ENCODE measurements around the gene ANKRD65.
"Not testable (repeated sequence)": the region's sequence is repeated elsewhere in the genome, so short reads cannot be mapped to it uniquely, and the experiment has no call there.

Gene ANKRD65

GRCh38 chr1:1430992-1431844 is 10.1 kb upstream of the ANKRD65 start:
- no peak overlapping the region for H3K4me3 ChIP-seq (ENCODE audit: low read depth, low read length)

DNA sequence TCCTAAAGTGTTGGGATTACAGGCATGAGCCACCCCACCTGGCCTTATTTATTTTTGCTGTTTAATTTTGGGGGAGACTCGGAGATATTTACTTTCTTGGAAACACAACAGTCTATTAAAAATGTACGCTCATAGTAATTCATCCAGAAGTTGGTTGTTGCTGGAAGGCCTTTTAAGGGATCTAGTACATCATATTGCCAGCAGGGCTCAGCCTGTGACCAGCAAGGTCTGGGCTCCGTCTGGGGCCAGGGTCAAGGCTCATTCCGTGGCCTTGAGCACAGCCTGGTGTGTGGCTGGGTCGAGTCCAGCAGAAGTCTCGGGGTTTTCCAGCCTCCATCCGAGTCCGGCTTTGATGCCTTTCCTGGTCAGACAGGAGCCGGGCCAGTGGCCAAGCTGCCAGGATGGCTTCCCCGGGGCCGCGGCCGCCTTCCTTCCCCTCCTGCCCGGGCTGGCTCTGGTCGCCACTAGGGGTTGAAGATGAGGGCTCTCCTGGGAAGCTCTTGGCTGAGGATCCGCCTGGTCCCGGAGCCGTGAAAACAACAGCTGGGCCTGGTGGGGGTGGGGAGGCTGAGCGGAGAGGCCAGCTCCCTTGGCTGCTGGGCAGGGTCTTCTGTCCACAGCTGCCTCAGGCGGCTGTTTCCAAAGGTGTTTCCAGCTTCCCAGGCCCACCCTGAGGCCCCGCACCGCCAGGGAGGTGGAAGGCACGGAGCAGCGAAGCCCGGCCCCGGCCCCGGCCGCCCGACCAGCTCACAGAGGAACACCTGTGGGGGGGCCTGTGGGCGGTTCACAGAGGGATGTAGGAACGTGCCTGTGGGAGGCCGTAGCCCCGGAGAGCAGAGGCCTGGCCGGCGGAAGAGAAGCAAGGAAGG is 9.3 kb upstream of the ANKRD65 start:
- H3K4me3 ChIP-seq (ENCODE audit: low read depth, low read length), result no peak overlapping the region

DNA sequence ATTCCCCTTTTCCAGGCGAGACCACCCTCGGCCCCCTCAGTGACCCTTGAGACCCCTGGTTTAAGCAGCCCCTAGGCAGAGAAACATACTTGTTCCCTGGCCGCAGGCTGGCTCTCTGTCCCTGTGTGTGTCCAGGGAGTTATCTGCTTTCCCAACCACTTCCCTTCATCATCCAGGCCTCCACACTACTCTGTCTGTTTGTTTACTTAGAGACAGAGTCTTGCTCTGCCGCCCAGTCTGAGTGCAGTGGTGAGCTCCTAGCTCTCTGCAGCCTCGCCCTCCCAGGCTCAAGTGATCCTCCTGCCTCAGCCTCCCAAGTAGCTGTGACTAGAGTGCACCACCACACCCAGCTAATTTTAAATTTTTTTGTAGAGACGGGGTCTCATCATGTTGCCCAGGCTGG is 8.6 kb upstream of the ANKRD65 start:
- H3K4me3 ChIP-seq (ENCODE audit: low read depth, low read length), result no peak overlapping the region

- H3K4me3 ChIP-seq (ENCODE audit: low read depth, low read length), result not testable (repeated sequence)
These were observed 7.9 kb upstream of the ANKRD65 start for GRCh38 chr1:1428967-1429366.

DNA sequence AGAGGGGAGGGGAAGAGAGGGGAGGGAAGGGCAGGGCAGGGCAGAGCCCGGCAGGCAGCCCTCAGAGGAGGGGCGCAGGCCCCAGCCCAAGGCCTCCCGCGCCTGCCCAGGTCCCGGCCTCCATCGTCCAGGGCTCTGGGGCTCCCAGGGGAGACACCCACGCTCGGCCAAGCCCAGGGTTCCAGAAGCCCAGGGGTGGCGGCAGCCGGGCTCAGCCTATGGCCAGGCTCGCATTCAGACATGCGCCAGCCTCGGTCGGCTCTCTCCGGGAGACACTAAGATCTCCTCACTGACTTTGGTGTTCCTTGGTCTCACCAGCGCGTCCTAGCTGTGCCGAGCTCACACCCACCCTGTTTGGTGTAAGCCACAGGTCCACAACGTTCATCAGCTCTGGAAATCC is 7.1 kb upstream of the ANKRD65 start:
- H3K4me3 ChIP-seq (ENCODE audit: low read depth, low read length), result no peak overlapping the region

GRCh38 chr1:1427820-1428148 is 6.7 kb upstream of the ANKRD65 start:
- no peak overlapping the region for H3K4me3 ChIP-seq (ENCODE audit: low read depth, low read length)

DNA sequence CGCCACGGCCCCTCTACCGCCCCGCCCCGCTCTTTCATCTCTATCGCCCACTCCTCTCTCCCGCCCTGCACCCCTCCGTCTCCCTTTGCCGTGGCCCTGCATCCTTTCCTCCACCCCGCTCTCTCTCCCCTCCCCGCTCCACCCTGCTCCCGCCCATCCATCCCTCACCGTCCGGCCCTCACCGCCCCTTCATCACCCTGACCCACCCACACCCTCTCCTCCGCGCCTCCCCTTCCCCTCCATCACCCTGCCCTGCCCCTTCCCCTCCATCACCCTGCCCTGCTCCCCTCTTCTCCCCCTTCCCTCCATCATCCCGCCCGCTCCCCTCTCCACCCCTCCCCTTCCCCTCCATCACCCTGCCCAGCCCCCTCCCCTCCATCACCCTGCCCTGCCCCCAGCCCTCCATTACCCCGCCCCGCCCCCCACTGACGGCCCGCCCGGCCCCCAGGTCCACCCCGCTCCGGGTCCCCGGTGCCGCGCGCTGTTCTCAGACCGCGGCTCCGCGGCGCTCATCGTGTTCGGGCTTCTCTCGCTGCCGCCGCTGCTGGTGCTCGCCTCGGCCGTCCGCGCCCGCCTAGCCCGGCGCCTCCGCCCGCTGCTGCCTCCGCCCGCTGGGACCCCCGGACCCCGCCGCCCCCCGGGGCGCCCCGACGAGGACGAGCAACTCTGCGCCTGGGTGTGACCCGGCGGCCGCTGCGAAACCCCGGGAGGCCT is 6.2 kb upstream of the ANKRD65 start:
- H3K4me3 ChIP-seq (ENCODE audit: low read depth, low read length), result no peak overlapping the region

GRCh38 chr1:1426496-1427105 is 5.5 kb upstream of the ANKRD65 start:
- H3K4me3 ChIP-seq (ENCODE audit: low read depth, low read length), result no peak overlapping the region

DNA sequence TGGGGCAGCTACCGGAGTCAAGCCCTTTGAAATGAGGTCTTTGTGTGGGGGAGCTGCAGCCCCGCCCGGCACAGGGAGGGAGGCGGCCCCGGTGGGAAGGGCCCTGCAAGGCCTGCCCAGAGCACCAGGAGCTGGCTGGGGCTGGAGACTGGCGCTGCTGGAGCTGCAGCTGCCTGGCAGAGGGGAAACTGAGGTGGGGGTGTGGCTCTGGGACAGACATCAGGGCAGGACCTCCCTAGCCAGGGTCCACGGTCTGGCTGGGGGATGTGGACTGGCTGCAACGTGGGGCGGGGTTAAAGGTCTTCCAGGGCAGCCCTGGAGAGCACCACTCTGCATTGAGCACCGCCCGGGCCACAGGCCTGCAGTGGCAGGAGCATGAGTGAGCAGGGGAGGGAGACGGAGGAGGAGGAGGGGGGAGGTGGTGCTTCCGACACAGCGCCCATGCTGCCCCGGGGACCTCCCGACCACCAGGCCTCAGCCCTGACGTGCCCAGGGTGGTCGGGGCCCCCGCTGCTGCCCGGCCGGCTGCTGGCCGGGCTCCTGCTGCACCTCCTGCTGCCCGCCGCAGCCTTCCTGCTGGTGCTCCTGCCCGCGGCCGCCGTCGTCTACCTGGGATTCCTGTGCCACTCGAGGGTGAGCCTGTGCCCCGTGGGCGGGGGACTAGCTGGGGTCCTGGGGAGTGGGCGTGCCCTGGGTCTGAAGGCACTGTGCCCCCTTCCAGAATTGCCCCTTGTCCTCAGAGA is 4.8 kb upstream of the ANKRD65 start:
- no peak overlapping the region for H3K4me3 ChIP-seq (ENCODE audit: low read depth, low read length)

- no peak overlapping the region for H3K4me3 ChIP-seq (ENCODE audit: low read depth, low read length)
These were observed 4.3 kb upstream of the ANKRD65 start for GRCh38 chr1:1425426-1425752.

DNA sequence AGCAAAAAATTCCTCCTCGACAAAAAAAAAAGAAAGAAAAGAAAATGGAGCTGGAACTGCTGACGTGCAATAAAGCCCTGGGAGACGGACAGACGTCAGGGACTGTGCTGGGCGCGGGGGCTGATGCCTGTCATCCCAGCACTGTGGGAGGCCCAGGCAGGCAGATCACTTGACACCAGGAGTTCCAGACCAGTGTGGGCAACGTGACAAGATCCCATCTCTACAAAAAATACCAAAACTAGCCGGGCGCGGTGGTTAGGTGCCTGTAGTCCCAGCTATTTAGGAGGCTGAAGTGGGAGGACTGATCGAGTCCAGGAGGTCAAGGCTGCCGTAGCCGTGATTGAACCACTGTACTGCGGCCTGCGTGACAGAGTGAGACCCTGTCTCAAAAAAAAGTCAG is 3.6 kb upstream of the ANKRD65 start:
- no peak overlapping the region for H3K4me3 ChIP-seq (ENCODE audit: low read depth, low read length)

- no peak overlapping the region for H3K4me3 ChIP-seq (ENCODE audit: low read depth, low read length)
These were observed 2.1 kb upstream of the ANKRD65 start for GRCh38 chr1:1423245-1423597.

- H3K4me3 ChIP-seq (ENCODE audit: low read depth, low read length), result no peak overlapping the region
These were observed 1.6 kb upstream of the ANKRD65 start for GRCh38 chr1:1422465-1423244.

GRCh38 chr1:1421907-1422464 is 910 bp upstream of the ANKRD65 start:
- no peak overlapping the region for H3K4me3 ChIP-seq (ENCODE audit: low read depth, low read length)

DNA sequence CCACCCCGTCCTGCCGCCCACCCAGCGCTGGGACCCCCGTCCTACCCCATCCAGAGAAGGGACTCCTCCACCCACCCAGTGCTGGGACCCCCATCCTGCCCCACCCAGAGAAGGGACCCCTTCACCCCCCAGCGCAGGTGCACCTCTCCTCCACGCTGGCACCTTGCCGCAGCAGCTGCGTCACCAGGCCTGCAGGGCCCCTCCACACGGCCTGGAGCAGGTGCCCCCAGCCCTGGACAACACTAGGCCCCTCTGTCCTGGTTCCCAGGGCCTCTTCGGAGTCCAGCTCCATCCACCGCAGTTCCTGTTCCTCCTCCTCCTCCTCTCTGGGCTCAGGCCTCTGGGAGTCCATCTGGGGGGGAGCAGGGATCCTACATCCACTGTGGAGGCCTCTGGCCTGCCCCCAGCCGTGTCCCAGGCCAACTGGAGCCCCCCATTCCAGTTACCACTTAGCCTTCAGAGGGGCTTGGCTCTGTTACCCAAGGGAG is 378 bp downstream of the ANKRD65 start:
- no peak overlapping the region for H3K4me3 ChIP-seq (ENCODE audit: low read depth, low read length)

- no peak overlapping the region for H3K4me3 ChIP-seq (ENCODE audit: low read depth, low read length)
These were observed 1.0 kb downstream of the ANKRD65 start for GRCh38 chr1:1419813-1420653.

DNA sequence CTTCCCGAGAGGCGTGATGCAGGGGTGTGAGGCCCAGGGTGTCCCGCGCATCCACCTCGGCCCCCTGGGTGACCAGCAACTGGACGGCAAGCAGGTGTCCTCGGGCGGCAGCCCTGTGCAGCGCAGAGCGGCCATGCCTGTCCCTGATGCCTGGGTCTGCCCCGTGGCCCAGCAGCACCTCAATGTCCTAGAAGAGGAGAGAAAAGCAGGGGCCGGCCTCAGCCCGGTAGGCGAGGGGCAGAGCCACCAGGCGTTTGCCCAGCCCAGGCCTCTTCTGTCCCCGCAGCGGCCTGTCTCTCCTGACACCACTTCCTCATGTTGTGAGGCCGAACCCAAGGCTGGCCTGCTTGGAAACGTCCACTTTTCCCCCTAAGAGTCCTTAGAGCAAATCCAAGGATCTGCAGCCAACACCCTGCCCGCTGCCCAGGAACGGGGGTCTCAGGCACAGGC is 1.7 kb downstream of the ANKRD65 start:
- no peak overlapping the region for H3K4me3 ChIP-seq (ENCODE audit: low read depth, low read length)
